K562 treated with DMSO at 1 percent for 4 hours (cell line): Measurements from ENCODE around the gene BCAS2. TPM values are rescaled to one million over a fixed set of nuclear protein-coding genes. Genes with fewer than 3 reads are reported as not detected.

Experiments
- total RNA-seq: library from RNA; unstranded; fragments of 300-600 nt; gene quantifications from 2 replicates; pipeline ENCODE4 v1.2.3, GENCODE V29; 2022; ENCODE audit not compliant: insufficient read depth

BCAS2 gene
- total RNA-seq = 48.1 and 51.4 TPM in 2 replicates

DNA sequence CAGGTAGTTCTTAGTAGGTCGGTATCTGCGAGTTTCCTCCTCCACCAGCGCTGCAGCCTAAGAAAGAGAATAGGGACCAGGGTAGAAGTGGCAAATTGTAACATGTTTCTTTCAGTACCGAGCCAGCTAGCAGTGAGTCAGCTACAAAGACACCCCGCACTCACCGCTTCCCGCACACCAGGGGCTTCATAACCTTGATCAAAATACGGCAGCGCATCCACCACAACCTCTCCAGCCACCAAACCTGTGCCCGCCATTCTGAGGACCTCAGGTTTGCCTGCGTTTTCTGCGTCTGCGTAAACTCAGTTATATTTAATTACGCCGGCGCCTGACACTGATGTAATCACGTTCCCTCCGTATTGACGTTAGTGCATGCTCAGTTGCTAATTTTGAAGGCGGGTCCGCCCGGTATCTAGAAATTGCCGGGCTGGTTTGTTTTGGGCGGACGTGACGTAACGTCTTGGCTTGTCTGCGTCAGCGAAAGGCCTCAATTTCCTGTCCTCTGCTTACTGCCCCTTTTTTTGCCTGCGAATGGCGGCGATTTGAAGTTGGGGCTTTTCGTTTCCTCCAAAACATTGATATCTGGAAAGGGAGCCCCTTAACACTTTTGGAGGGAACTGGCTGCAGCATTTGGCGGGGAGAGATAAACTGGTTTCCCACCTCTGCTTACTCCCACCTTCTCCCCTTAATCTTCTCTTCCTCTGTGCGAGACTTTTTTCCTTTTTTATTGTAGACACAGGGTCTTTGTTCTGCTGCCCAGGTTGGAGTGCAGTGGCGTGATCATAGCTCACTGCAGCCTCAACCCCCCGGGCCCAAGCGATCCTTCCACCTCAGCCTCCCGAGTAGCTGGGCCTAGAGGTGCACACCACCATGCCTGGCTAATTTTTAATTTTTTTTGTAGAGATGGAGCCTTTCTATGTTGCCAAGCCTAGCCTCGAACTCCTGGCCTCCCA, at the start of gene BCAS2:
BCAS2 (minus strand) TSS at position 281 of the 953 bp plus-strand sequence; CDS start at position 257, 24 bp downstream.

Other genes starting within 250 kb of the BCAS2 start
- 16.3 and 20.9 TPM in 2 replicates for gene TRIM33, start 70.4 kb downstream of the BCAS2 start, total RNA-seq
- not detected in 2 replicates for gene DENND2C, start 88.4 kb upstream of the BCAS2 start, total RNA-seq
- gene AMPD1, start 113.9 kb upstream of the BCAS2 start, total RNA-seq = not detected in 2 replicates
- gene NRAS, start 135.2 kb upstream of the BCAS2 start, total RNA-seq = 23.5 and 24.9 TPM in 2 replicates
- 208 and 215 TPM in 2 replicates for gene CSDE1, start 176.4 kb upstream of the BCAS2 start, total RNA-seq
- gene SIKE1, start 199.1 kb upstream of the BCAS2 start, total RNA-seq = 38.2 and 48.4 TPM in 2 replicates